ENCODE data around the gene ST13.
"Not testable (repeated sequence)": the region's sequence is repeated elsewhere in the genome, so short reads cannot be mapped to it uniquely, and the experiment has no call there.

The ST13 gene

DNA sequence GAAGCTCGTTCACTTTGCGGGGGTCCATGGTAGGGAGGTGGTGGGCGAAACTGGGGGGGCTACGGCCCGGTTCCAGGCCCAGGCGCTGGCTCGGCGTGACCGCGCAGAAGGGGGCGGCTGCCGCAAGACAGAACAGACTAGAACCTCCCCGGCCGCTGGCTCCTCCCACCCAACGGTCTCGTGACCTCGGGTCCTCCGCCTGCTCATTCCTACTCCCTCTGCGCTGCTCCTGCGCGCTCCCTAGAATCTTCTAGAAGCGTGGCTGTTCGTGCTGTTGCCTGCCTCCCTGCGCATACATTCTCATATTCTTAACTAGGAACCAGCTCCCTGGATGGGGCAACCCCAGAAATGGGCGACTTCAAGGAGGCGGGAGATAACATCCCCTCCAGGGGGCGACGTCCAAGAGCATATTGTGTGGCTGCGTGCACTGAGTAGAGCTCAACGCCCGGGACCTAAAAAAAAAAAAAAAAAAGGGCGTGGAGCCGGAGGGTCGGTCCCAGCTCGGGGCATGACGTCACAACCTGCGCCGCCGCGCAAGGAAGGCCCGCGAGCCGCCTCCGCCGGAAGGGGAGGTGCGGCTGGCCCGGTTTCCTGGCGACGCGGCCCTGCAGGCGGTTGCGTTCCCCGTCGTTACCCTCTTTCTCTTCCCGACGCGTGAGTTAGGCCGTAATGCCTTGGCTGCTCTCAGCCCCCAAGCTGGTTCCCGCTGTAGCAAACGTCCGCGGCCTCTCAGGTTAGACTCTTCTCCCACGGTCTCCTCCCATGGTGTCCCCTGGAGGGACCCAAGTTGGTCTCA is at the start of gene ST13, which contains the start of gene XPNPEP3:
ST13 (minus strand) TSS at position 127 of the 796 bp plus-strand sequence; CDS start at position 28, 99 bp downstream.
XPNPEP3 (plus strand) TSS at position 636 of the 796 bp plus-strand sequence; CDS start at position 670, 34 bp downstream.
- DNase-seq (ENCODE audit: low read depth), result peak; percentile 93

DNA sequence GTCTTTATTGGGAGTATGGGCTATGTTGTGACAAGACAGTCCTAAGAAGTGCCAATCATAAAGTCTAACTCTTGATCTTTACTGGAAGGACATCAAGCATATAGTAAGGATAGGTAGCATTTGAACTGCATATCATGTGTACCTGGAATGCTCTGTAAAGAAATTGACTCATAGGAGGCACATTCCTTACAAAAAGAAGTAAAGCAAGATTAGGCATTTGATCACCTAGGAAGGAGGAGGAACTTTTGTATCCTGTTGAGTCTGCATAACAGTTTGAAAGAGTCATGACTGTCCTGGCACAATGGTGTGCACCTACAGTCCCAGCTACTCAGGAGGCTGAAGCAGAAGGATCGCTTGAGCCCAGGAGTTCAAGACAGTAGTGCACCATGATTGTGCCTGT is 47.7 kb upstream of the ST13 start:
- DNase-seq (ENCODE audit: low read depth), result no peak

DNA sequence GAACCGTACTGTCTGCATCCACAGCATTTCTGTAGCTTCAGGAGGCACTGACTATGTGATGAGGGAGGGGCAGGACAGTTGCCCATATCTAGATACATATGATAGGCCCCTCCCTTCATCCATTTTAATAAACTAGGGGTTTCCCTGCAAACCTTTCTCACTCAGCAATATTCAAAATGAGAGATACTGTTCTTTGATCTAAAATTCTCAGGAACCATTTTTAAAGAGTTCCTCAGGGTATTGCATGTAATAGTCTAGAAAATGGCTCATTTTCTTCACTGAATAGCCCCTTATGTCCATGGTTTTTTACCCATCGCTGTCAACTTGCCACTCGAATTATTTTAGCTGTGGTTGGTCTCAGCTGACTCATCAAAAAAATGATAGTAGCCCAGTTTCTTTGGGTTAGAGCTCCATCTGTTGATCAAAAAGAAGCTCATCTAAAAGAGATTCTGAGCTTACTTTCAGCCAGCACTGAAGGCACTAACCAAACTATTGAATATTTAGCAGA is 42.5 kb upstream of the ST13 start:
- DNase-seq (ENCODE audit: low read depth), result peak; percentile 41

DNA sequence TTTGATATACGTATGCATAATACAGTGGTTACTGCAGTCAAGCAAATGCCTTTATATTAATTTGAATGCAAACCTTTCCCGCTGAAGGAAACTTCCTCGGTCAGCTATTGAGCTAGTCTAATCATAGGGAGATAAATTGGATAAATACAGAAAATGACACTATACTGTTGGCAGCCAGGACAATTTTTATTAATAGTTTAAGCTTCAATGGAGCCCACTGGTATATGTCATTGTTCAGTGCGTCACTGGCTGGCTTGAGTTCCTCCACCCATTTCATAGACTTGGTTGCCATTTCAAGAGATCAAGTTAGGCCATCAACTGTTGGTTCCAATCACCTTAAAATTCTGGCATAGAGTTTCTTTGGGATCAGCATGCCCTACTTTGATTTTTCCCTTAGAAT is 38.0 kb upstream of the ST13 start:
- DNase-seq (ENCODE audit: low read depth), result no peak

DNA sequence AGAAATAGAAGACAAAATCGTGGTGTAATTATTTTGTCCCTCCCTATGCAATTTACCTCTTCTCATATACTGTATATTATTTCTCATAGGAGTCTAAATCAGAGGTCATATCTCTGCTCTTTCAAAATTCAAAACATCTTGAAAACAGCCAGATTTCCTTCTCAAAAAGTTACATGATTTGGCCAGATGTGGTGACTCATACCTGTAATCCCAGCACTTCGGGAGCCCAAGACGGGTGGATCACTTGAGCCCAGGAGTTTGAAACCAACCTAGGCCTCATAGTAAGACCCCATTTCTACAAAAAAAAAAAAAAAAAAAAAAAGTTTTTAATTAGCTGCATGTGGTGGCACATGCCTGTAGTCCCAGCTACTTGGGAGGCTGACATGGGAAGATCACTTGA is 34.4 kb upstream of the ST13 start:
- peak; percentile 25 for DNase-seq (ENCODE audit: low read depth)

DNA sequence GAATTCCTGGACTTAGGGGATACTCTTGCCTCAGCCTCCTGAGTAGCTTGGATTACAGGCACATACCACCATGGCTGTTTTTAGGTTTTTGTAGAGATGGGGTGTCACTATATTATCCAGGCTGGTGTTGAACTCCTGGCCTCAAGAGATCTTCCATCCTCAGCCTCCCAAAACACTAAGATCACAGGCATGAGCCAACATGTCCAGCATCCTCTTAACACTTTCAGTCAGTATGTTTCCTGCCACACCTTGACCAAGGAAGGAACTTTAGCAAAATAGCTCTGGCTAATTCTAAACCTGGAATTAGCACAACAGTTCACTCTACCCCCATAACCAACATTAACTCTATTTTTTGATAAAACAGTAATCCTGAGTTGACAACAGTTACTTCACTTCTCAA is 32.7 kb upstream of the ST13 start:
- DNase-seq (ENCODE audit: low read depth), result no peak

DNA sequence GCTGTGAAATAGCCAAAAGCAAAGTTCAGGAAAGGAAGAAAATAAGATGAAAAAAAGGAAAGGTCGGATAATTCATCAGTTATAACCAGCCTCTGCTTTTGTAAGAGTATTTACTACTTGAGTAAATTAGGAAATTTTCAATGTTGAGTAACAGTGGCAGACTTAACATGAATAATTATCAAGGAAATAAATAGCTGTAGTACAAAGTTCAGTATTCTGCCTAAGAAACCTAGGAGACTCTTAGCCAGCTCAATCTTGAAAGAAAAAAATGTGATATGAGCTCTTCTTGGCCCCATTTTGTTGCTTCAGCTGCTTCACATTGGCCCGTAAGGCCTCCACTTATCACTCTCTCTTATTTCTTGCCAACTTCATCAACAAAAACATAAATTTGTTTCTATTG is 22.5 kb upstream of the ST13 start:
- DNase-seq (ENCODE audit: low read depth), result no peak

DNA sequence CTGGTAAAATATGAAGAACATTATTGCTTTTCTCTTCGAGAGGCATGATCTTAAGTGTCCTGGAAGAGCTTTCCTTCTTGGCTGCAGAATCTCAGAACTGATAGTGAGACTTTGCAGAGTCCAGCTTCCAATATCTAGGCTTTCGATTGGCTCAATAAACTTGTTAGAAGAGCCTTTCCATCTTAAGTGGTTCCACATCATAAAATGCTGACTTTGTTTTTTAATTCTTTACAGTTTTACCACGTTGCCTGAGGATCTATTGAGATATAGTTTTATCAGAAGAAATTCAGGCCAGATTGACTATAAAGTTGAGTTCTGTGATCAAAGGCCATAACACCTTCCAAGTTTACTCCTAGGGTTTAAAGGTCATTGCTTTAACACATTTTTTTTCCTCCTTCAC is 21.0 kb upstream of the ST13 start:
- no peak for DNase-seq (ENCODE audit: low read depth)

DNA sequence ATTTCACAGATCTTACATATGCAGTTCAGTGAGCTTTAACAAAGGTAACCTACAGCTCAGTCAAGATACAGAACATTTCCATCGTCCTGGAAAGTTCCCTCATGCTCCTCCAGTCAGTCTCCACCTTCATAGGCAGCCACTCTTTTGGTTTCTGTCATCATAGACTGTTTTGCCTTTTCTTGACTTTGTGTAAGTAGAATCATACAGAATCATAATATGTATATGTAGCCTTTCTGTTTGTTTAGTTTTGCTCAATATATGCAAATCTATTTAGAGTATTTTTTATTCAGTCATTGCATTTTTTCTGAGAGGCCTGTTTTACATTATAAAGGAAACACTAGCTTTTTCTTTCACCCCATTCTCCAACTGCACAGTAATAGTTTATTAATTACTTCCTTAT is 20.5 kb upstream of the ST13 start:
- no peak for DNase-seq (ENCODE audit: low read depth)

DNA sequence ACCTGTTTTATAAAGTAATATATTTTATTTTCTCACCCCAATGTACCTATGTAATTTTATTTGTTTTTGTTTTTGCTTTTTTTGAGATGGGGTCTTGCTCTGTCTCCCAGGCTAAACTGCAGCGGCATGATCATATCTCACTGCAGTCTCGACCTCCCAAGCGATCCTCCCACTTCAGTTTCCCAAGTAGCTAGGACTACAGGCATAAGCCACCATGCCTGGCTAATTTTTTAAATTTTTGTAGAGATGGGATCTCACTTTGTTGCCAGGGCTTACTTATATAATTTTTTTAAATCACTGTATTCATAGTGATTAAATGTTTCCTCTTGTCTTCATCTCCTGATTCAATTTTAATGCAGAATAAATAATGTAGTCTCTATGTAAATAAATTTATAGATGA is 18.7 kb upstream of the ST13 start:
- no peak for DNase-seq (ENCODE audit: low read depth)

DNA sequence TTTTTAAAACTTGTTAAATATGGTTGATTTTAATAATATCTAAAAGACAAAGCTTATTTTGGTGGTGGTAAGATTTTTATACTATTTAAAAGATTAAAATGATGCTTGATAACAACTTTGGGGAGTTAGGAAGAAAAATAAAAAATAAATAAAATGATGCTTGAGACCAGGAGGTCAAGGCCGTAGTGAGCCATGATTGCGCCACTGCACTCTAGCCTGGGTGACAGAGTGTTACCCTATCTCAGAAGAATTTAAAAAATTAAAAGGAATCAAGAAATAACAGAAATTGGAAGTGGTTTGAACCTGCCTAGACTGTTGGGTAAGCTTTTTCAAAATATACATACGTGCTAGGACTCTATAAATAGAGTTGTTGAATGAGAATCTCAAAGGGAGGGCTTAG is 17.6 kb upstream of the ST13 start:
- no peak for DNase-seq (ENCODE audit: low read depth)

DNA sequence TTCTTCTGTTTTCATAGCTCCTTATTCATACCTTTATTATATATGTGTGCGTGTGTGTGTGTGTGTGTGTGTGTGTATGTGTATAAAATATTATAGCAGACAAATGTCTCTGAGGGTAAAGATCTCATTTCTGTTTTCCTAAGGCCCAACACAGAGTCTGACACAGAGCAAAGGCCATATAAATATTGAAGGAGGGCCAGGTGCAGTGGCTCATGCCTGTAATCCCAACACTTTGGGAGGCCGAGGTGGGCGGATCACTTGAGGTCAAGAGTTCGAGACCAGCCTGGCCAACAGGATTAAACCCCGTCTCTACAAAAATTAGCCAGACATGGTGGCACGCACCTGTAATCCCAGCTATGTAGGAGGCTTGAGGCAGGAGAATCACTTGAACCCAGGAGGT is 11.9 kb upstream of the ST13 start:
- not testable (repeated sequence) for DNase-seq (ENCODE audit: low read depth)

DNA sequence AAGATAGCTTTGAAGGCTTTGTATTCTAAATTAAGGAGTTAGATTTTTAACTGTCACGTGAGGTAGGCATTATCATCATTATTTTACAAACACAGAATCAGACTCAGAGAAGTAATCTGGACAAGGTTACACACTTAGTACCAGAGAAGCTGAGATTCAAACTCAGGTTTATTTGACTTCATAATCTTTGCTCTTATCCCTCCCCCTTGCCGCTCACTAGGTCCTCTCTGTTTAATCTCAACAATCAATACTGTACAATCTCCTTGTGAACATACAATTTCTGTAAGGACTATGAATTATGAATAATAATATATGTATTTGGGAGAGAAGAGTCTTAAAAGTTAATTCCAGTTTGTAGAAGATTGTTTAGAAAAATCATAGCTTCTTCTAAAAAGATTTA is 10.7 kb upstream of the ST13 start:
- DNase-seq (ENCODE audit: low read depth), result no peak

DNA sequence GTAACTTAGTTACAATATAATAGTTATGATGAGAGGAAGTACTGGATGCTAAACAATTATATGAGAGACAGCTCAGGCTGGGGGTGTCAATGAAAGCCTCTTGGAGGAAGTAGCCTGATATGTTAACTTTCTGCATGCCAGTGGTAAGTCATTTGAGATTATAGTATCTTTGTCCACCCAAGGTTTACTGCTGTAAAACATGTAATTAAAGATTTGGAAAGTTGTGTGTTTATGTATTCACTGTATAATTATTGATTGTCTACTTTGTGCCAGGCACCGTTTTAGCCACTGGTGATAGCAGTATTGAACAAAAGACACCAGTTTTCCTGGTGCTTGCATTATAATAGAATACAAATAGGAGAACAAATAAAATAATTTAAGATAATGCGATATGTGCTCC is 6.1 kb upstream of the ST13 start:
- DNase-seq (ENCODE audit: low read depth), result no peak

DNA sequence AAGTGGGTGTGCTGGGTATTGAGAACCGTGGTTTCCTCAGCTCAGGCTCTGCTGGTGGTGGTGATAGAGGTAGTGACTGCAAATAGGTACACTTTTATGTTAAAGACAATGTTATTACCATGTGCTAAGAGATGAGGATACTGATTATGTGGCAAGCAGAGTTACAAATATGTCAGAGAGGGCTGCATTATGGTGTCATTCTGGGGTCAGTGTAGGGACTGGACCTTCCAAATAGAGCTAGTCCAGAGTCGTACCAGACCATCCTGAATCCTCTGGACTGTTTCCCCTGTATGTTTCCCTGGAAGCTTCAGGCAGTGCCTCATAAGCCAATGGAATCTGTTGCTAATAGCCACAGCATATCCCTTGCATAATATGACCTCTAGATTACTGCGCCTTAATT is 5.6 kb upstream of the ST13 start, which contains the start of gene DNAJB7:
DNAJB7 (minus strand) TSS at position 101 of the 400 bp plus-strand sequence. CDS start 119 bp downstream, outside the sequence.
- DNase-seq (ENCODE audit: low read depth), result no peak

DNA sequence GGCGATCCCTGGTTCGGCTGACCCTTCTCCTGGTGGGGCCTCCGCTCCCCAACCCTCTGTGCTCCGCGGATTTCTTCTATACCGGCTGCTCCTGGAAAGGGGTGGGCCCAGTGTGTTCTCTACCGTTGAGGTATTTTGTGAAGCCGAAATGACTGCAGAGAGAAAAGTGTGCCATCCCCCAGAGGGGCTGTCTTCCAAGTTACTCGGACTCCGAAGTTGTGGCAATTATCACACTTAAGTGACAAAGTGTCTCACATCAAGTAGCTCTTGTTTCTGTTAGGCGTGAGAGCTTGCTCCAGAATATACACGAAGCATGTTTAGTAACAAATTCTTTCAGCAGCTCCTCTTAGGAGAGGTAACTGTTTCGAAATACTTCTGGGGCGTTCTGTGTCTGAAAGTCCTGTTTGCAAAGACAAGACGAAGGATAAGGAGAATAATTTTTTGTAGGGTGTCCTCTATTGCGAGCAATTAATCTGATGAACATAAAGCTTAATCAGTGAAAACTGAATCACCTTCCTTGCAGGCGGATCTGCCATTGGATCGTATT is 943 bp upstream of the ST13 start:
- no peak for DNase-seq (ENCODE audit: low read depth)

DNA sequence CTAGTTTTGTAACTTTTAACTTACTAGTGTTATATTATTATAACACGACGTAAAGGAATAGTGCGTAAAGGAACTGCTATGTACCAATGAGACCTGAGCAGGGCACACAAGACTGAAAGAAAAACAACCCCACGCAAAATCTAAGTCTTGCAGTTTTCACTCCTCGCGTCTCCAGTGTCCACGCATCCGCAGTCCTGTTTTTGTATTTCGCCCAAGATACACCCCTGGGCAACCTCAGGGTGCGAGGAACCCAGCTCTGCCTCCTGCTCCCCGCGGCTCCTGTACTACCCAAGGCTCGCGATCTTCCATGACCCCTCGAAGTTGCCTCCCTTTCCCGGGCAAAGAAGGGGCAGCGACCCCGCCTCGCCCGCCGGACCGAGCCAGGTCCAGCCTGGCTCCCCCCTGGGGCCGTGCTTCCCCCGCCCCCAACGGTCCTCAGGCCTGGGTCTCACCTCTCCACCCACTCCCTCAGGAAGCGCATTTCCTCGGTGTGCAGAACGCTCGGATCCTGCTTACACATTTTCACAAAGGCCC is 393 bp downstream of the ST13 start:
- no peak for DNase-seq (ENCODE audit: low read depth)

DNA sequence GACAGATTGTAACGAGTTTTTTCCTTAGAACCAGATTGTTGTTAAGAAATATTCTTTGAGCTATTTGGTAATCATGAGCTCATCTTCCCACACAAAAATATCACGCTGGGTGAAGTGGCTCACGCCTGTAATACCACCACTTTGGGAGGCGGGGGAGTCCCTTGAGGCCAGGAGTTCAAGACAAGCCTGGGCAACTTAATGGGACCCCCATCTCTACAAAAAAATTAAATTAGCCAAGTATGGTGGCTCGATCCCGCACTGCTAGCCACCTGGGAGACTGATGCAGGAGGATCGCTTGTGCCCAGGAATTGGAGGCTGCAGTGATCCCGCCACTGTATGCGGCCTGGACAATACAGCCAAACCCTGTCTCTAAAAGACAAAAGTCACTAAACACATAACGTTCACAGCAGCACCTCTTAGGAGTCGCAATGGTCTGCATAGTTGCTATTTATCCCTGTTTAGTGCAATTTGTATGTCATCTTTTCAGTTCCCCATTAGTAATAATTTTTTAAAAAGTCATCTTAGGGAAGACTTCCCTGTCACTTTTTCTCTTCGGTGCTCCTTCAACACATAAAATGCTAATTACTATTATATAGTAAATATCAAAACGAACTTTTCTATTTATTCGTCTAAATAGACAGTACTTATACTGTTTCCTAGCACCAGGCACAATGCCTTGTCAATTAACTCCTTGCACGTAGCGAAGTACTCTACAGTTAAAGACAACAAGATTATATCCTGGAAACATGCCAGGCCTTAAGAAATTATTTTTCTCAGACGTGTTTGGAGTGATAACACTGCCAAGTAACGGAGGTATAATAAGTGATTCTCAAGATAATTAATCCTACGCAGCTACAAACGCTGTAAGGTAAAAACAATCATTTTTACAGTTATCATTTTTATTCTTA is 1.1 kb downstream of the ST13 start:
- no peak for DNase-seq (ENCODE audit: low read depth)

DNA sequence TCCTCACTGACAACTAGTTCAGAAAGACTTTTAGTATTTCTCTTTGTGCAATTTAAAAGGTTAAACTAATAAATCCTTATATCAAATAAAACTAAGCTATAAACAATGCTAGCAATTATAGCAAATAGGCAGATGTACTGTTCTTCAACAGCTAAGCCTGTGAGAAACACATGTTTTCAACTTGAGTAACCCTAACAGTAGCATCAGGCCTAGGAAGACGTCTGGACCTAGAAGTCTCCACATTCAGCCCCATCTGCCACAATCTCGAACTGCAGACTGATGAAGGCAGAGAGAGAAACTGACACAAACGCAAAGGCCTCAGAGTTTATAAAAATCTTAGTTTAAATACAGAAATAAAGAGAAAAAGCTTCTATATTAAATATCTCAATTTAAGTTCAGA is 2.5 kb downstream of the ST13 start:
- no peak for DNase-seq (ENCODE audit: low read depth)

DNA sequence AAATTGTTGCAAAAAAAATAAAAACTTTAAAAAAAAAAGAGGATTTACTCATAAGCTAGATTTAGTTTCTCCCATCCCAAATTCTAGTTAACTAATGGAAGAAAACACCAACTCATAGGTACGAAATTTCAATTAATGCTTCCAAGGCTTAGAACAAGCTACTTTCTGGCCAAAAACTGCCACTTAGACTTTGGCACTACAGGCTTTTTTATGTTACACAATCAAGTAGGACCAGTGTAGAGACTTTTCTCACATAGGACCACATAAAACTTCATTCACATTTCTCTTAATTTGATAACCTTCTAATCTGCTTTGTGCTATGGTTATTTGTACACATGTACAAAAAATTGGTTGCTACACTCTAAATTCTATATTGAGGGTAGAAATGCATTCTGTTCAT is 3.1 kb downstream of the ST13 start:
- no peak for DNase-seq (ENCODE audit: low read depth)

DNA sequence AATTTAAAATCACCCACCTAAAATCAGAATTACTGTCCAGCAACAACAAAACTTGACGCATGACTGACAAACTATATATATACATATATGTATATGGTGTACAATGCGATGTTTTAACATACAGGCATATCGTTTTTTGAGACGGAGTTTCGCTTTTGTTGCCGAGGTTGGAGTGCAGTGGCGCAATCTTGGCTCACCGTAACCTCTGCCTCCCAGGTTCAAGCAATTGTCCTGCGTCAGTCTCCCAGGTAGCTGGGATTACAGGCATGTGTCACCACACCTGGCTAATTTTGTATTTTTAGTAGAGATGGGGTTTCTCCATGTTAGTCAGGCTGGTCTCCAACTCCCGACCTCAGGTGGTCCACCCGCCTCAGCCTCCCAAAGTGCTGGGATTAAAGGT is 10.6 kb downstream of the ST13 start:
- not testable (repeated sequence) for DNase-seq (ENCODE audit: low read depth)

DNA sequence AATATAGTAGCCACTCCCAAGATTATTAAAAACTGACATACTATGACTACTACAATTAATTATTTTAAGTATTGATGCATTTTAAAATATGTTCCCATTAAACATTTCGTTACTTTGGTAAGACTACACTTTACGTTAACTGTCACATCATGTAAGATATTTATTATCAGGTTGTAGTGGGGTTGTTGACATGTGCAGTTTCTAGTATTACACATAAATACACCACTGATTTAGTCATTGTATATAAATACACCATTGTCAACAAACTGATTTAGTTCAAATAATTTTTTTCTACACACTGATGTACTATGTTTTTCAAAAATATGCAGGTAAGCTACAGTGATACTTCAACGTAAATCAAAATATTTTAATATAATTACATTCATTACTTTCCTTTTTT is 11.5 kb downstream of the ST13 start:
- no peak for DNase-seq (ENCODE audit: low read depth)

Measured in HS-5 (cell line).